Testis (tissue), 2 donors: Measurements from ENCODE around the gene DRAXIN.

Source experiments
- CTCF ChIP-seq, 3 experiments: fragments of 450-650 bp in 2 of 3; fragments of 200-600 bp in 1 of 3; sonication (generic) in 1 of 3; IDR thresholded peaks; one replicate each; pipeline ENCODE4 v1.5.1; 2016 to 2019; ENCODE audit warnings: antibody characterized with exemption in 3 of 3, mild to moderate bottlenecking in 2 of 3, moderate library complexity in 1 of 3
- POLR2A ChIP-seq: fragments of 450-650 bp; IDR thresholded peaks from one replicate; pipeline ENCODE4 v1.6.1; 2017; ENCODE audit warnings: antibody characterized with exemption, mild to moderate bottlenecking, moderate library complexity

- TF ChIP-seq CTCF (IDR thresholded peaks at IDR 0.05) (no peak), POLR2A (no peak)
Observed at GRCh38 chr1:11681071-11681771, 10.3 kb upstream of the DRAXIN start, which contains the start of gene MAD2L2.
